Activated CD8-positive, alpha-beta memory T cell treated with anti-CD3 and anti-CD28 coated beads for 4 hours (primary cell): ENCODE measurements around the gene PLEKHA7.

Experiments
- DNase-seq, 2 donors: peaks; one replicate each; pipeline ENCODE4 v3.0.0-alpha.2; 2020; ENCODE audit warnings: low read depth in 2 of 2

The PLEKHA7 gene

DNA sequence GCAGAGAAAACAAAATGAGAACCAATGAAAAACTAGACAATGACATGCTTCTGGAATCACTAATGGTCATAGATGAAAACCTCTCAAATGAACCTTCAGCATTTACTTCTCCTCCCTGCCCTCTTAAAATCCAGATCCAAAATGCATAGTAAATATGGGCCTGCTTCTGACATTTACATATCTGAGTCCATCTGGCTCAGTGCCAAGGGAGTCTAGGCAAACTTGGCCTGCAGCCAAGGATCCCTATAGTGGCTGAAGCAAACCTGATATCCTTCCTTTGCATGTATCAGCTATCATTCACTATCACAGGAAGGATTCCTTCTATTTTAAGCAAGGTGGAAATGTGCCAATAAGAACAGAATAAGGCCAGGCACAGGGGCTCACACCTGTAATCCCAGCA lies 170.9 kb downstream of the PLEKHA7 start:
- no peak for DNase-seq

DNA sequence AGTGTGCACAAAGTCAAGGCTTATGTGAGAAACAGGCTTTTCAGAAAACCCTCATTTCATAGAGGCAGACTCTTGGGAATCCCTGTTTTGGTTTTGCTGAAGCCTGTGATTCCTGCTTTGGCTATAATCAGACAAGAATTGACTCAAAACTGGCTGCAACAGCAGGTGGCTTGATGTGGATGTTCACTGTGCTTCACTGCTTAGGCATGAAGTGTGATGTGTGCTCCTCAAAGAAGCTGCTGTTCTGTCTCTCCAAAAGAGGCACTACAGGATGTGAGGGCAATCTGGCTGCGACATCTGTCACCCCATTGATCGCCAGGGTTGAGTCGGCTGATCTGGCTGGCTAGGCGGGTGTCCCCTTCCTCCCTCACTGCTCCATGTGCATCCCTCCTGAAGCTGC lies 172.2 kb downstream of the PLEKHA7 start:
- DNase-seq = no peak

DNA sequence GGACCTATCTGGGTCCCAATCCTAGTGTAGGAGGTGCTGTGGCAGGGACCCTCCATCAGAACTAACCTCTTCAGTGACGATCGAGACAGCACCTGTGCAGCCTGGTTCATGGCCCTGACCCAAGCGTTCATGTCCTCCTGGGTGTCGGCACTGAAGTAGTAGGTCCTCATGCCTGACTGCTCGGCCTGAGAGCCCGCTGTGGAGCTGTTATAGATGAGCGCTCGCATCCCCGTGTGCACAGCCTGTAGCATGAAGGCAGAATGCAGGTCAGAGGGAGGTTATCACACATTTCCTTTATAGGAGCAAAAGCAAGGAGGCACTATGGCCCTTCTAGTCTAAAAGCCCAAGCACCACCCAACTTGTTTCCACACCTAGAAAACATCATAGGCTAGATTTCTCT lies 172.7 kb downstream of the PLEKHA7 start:
- no peak for DNase-seq

DNA sequence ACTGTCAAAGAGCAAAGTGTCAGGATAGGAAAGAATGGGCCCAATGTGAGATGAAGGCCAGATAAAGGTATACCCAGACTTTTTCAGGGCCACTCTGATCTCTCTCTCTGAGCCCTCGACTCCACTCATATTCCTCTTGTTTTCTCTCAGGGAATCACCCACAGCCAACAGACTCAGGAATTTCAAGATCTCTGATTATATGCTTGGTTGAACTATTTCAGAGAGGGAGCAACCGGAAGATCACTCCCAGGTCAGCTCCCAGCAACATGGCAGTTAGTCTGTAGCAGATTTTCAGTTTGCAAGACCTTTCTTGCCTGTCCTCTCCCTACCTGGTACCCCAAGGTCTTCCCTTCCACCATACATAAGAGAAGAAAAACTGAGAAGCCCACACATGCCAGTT lies 173.3 kb downstream of the PLEKHA7 start:
- no peak for DNase-seq

DNA sequence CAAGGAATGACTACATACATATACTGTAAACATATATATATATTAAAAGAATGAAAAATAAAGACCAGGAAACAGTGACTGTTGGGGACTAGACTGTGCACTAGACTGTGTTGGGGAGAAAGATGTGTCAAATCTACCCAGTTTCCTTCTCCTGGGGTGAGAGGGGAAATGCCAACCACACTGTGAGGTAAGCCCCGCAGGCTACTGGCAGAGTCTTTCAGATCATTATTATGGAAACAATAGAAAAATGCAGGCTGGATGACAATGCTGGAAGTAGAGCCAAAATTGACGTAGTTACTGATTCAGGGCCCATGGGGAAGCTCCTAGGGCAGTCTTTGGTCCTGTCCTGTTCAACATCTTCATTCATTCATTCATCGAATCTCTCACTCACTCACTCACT lies 174.4 kb downstream of the PLEKHA7 start:
- no peak for DNase-seq

DNA sequence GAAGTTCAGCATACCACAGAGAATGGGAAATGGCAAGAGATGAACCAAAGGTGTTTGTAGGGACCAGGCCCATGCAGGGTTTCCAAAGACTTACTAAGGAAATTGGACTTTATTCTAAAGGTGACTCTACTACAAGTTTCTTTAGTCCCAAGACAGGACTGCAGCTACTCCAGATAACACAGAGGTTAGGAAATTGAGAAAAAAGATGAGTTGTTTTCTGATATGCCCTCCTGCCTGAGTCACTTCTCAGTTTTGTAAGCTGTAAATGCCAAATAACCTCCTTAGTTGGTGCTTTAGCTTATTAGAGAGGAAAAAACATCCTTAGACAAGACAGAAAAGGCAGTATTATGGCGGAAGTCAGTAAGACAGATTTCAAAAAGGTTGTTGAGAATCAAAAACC lies 179.8 kb downstream of the PLEKHA7 start:
- DNase-seq = no peak

DNA sequence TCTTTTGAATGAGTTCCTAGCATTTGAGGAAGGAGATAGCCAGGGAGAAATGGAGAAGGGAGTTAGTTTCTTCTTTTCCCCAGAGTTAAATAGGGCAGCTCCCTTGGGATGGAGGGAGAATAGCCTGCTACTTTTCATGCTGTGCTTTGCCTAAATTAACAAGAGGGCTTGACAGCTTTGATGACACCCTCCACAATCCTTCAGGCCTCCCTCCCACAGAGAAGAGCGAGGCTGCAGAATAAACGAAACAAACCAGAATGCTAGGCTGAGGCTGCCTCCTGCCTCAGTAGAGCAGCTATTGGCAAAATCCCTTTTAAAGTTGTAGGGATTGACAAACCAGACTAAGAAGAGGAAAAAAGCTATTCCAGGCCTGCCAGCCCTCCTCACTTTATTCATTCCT lies 181.2 kb downstream of the PLEKHA7 start:
- DNase-seq = no peak

DNA sequence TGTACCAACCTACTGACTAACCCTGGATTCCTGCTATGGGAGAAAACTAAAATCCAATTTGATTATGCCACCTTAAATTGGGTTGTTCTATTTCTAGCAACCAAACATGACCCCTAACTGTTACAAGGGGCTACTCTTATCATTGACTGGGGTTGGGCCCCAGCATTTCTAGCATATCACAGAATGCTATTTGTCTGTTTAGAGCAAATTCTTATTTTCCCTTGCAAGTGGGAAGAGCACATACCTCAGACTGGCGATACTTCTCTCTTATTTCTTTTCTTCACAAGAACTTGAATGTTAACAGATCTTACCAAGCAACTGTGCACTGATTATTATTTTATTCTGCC lies 182.0 kb downstream of the PLEKHA7 start:
- no peak for DNase-seq

DNA sequence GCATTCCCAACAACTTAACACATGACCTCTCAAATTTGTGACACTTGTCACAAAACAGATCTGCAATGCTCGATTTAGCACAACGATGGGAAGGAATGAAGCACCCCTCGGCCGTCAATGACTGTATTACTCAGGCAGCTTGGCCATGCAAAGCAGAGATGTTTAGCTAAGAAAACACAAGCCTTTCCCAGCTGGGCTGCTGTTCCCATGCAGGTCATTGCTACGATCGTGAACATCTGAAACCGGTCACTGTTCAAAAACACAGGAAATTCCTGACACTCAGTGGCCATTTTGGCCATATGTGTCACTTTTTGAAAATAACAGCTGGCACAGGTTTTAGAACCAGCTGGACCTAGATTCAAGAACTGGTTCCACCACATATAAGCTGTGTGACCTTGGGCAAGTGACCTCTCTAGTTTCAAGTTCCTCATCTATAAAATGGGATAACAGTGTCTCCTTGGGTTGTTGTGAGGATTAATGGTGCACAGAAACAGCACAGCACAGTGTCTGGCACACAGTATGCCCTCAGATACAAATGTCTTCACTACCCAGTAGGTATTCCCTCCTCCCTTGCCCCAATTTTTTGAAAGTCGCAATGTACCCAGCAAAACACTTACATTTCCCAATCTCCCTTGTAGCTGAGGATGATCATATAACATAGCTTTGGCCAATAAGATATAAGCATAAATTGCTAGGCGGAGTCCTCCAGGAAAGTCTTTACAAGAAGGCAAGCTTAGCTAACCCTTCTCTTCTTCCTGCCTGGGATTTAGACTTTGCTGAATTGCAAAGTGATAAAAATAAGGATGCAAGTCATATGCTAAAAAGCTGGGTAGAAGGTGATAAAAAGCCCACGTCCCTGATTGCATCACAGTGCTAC lies 182.7 kb downstream of the PLEKHA7 start:
- no peak for DNase-seq

DNA sequence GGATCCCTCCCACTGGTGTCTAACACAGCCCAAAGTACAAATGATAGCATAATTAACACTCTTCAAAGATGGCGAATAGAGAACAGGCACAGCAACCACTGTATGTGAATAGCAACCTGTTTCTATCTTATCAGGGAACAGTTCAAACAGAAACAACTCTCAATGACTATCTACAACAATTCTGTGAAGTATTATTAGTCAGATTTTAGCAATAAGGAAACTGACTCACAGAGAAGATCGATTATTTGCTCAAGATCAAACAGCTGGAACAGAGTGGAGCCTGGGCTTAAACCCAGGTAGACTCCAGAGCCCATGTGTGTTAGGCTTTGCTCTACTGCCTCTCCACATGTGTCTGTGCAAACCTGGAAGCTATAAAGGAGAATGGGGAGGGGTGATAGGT lies 187.1 kb downstream of the PLEKHA7 start:
- DNase-seq = no peak

DNA sequence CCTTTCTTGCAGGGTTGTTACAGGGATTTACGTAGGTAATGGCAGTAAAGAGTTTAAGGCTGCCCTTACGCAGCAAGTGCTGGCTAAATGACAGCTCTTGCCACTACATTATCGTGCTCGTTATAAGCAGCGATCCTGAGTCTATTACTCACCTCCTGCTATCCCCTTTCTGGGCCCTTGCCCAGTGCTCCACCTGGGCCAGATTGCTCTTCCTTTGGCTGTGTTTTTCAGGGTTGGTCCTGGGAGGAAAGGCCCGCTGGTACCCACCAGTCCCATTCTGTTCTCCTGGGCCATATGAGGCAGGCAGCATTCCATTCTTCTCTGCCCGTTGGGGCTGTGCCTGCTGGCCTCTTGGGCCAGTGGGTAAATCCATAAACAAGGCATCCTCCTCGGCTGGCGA lies 188.2 kb downstream of the PLEKHA7 start:
- DNase-seq = no peak

DNA sequence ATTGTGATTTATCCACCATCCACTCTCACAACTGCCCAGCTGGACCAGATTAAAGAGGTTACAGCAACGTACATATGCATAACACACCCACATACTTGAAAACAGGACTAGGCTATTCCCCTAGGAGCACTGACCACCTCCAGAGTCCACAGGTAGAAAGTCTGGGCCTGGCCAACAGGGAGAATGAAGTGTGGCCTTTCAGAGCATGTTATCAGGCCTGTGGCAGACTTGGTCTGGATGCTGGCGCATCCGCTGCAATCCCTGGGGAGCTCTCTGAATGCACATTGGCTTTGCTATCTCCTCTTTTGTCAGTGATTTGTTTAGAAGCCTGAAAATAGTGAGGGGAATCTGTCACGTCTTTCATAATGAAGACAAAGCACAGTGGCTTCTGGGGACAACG lies 189.1 kb downstream of the PLEKHA7 start:
- no peak for DNase-seq

DNA sequence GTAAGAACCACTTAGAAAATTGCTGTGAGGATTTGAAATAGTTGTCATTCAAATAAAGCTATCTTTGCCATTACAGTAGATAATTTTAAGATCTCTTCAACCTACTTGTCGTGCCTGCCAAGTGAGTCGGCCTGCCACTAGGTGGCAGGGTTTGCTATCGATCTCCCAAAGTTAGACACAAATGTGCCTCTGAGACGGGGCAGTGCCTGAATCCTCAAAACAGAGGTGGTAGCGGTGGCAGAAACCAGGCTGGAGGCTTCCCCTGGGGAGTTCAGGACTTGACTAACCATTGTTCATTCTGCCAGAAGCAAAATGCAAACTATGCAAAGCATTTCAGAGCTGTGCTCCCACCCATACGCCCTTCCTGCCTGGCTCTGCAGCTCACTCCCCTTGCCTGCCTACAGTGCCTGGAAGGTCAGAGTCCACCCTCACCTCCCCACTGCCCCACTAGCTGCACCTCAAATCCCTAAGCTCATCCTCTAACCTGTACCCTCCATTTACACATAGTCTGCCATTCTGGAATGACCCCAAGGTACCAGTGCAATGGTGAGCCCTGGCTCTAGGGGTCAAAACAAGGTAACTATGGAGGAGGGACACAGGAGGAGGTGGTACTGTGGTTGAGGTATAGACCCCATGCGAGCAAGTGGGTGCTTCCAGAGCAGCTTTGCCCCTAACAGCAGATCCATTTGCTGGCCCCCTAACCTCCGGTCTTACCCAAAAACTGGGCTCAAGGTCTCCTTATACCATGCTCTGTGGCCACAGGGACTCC lies 193.7 kb downstream of the PLEKHA7 start:
- peak; percentile 28 to 31 for DNase-seq

DNA sequence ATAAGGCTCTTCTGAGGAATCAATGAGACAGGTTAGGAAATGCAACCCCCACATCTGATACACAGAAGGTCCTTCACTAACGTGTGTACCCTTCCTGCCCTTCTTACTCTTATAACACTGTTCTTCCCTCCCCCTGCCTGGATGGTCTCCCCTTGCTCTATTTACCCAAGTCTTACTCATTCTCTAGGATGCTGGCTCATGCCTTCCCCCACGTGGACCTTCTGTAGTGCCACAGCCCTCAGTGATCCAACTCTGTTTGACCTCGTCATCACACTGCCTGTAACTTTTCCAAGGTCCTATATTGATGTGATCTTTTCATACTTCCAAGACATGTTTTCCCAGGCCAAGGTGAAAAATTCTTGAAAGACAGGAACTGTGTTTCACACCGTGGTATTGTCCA lies 195.9 kb downstream of the PLEKHA7 start:
- no peak for DNase-seq

DNA sequence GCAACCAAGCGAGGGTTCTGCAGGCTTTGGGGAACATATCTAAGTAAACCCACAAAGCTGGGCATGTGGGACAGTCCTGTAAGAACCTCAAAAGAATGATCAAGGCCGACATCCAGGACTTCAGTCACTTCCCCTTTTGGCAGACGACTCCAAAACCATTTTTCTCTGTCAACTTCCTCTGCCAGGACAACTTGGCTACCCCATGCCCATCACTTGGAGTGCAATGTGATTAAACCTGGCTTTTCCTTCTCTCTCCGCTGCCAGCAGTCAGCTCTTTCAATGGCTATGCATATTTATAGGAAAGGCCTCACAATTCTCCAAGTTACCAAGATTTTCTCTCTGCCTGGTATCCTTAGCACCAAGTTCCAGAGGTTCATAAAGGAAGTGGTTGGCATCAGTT lies 196.9 kb downstream of the PLEKHA7 start:
- DNase-seq = no peak

DNA sequence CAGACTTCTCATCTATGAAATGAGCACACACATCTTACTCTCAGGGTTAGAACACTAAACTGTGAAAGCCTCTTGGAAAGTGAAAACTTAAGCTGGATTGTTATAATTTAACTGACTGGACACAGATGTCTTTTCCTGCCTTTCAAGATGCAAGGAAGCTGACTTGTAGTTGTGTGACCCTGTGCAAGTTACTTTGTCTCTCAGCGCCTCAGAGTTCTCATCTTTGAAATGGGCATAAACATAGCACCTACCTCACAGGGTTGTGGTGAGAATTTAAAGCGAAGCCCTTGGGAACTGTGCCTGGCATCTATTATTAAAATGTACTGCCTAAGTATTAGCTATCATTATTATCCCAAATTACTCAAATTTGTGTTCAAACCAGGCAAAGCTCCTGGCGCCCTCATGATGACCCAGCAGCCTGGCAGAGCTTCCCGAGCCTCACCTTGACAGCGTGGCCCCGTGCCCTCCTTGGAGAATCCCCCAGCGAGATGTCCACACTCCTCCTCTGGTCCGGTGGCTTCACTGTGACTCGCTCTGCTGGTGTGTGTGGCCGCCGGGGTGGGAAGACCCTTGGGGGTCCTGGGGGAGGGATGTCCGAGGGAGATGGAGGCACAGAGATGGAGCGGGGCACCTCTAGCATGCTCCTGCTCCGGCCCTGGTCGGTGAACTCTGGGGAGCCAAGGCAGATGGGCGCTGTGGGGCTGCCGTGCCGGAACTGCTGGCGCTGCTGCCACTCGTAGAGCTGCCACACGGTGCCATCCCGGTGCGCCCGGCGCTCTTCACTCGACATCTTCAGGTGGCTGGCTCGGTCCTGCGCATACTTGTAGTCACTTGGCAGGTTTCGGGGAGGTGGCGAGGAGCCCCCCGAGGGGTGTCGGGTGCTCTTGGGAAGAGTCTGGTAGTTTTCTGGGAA lies 197.6 kb downstream of the PLEKHA7 start:
- no peak for DNase-seq

DNA sequence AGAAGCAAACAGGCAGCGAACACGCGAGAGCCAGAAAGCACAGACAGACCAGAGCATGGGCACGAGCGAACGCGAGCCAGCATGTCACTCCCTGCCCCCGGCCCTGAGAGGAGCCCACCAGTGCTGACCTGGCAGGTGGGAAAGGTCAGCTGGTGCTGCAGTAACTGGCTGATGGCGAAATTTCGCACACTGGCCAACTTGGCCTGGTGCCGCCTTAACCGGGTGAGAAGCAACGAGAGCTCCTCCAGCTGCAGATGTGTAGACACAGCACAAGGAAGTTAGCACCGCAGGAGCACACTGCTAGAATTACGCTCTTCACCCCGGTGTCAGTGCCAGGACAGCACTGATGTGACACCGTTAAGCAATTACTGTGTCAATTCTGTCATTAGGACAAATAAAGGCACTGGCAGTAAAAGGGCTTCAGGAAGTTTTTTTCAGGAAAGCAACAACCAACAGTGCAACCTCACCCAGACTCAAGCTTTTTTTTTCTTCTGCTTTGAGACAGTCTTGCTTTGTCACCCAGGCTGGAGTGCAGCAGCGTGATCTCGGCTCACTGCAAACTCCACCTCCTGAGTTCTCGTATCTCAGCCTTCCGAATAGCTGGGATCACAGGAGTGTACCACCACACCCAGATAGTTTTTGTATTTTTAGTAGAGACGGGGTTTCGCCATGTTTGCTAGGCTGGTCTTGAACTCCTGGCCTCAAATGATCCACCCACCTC lies 199.0 kb downstream of the PLEKHA7 start:
- DNase-seq = no peak

DNA sequence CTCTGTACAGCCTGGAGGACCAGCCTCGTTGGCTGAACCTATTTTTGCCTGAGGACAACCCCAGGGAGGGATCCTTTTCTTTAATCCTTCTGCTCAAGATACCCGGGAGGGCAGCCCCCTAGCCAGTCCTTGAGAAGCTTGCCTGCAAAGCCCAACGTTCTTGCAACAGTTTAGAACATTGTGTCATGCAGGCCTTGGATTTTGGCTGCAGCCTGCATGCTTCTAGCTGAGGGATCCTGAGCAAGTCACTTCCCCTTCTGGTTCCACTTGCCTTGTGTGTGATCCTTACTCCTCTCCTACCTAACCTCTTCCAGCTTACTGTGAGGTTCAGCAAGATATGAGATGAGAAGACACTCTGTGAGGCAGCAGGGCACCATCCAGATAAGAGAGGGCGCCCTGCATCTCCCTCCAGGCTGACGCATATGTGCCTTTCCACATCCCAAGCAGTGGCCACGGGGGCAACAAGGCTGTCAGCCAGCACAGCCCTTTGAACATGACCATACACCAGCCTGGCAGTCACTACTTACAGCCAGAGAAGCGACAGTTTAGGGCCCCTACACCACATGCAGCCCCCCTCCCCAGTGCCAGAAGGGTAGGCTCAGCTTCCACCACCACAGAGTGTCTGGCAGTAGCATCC lies 199.7 kb downstream of the PLEKHA7 start:
- DNase-seq = no peak

DNA sequence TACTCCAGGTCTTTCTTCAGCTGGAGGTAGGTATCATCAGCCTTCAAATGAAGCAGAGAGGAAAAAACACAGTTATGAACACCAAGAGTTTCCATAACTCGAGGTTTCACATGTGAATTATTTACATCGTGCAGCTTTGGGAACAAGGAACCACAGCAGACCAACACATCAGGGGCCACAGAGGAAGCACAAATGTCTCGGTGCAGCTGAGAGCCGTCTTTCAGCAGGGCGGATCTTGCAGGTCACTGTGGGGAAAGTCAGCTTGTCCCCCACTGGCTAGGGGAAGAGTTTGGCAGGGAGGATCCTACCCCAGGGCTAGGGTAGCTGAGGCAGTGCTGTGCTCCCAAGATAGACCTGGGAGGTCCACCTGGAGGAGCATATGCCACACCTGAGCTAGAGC lies 201.1 kb downstream of the PLEKHA7 start:
- DNase-seq = no peak

DNA sequence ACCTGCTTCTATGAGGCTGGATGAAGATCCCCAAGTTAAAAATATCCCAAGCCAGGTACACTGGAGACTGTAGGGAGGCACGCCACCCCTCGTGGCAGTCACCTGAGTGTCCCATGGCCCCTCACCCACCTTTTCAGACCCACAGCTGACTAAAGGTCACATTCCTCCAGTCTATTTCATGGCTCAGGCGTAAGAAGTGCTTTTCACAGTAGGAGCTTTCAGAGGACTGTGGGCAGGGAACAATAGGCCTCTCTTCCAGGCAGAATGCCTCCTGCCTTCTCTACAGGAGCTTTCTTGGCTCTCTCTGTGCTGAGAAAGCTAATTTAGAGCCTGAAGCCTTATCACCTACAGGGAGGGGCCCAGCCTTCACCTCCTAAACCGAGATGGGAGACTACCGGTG lies 201.9 kb downstream of the PLEKHA7 start:
- no peak for DNase-seq
